Activated CD8-positive, alpha-beta T cell treated with anti-CD3 and anti-CD28 coated beads for 36 hours (primary cell): ENCODE data around the gene MTF2. TPM values are rescaled to one million over a fixed set of nuclear protein-coding genes. Genes with fewer than 3 reads are reported as not detected.

Source experiments
- ATAC-seq: fragments of 200-7000 bp; cut with Tn5 transposase; one replicate; pipeline ENCODE4 v1.10.0; 2021; ENCODE audit warnings: mild to moderate bottlenecking, moderate library complexity
- CTCF ChIA-PET: fragments of 350-600 bp; sonication (Branson Sonifier 250); formaldehyde crosslinking; loops from one replicate; lab custom pipeline; 2021; ENCODE audit warnings: antibody characterized with exemption; lab: Charles Lee
- POLR2A ChIA-PET: fragments of 350-600 bp; sonication (Branson Sonifier 250); formaldehyde crosslinking; loops from one replicate; lab custom pipeline; 2021; ENCODE audit warnings: antibody characterized with exemption; lab: Charles Lee
- DNase-seq: peaks from one replicate; pipeline ENCODE4 v3.0.0-alpha.2; 2020
- H3K27ac Mint-ChIP-seq: one replicate; pipeline ENCODE4 v1.8.0; 2021; ENCODE audit warnings: mild to moderate bottlenecking, mixed read lengths
- H3K27me3 Mint-ChIP-seq: one replicate; pipeline ENCODE4 v1.8.0; 2021; ENCODE audit warnings: mixed read lengths
- H3K36me3 Mint-ChIP-seq: one replicate; pipeline ENCODE4 v1.8.0; 2021; ENCODE audit warnings: low read depth, mixed read lengths
- H3K4me1 Mint-ChIP-seq: one replicate; pipeline ENCODE4 v1.8.0; 2021; ENCODE audit warnings: low read depth, mixed read lengths
- H3K4me3 Mint-ChIP-seq: one replicate; pipeline ENCODE4 v1.8.0; 2021; ENCODE audit warnings: mild to moderate bottlenecking, moderate library complexity, mixed read lengths
- H3K9me3 Mint-ChIP-seq: one replicate; pipeline ENCODE4 v1.8.0; 2021; ENCODE audit warnings: mixed read lengths
- intact Hi-C: fragments of 100-400 bp; cut with micrococcal nuclease; formaldehyde crosslinking; loops from one replicate; pipeline ENCODE4 v1.10.0; 2022
- total RNA-seq, 2 experiments: library from RNA; stranded (reverse); gene quantifications; one replicate each; pipeline ENCODE4 v1.2.3, GENCODE V29; 2021
- TF ChIP-seq, protein P1 (sequence below): fragments of 200-600 bp; IDR thresholded peaks from one replicate; pipeline ENCODE4 v1.8.0; 2022; ENCODE audit warnings: antibody characterized with exemption, mild to moderate bottlenecking

Gene MTF2
- total RNA-seq, 2 experiments from 2014 or later = 65.0 to 70.9 TPM

DNA sequence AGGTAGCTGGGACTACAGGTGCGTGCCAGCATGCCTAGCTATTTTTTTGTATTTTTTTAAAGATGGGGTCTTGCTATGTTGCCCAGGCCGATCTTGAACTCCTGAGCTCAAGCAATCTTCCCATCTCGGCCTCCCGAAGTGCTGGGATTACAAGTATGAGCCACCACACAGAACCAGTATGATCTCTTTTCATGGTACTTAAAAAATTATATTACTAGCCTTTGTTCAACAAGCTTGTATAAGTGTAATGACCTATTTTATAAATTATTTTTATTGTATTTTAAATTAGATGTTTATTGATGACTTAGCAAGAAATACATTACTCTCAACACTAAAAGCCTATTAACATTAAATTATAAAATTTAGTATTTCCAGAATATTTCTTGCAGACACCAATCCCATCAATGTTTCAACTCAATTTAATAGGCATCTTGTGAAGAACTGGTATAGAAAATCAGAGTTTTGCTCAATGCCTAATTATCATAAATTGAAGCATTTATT, 36.0 kb upstream of the MTF2 start:
- POLR2A ChIA-PET = interaction anchor here (0.6 to 1.5 kb wide), 5 partner anchors 13 to 62 kb away, joined by 3 to 5 read pairs (median 3); no protein-coding TSS in a partner anchor
- H3K27ac Mint-ChIP-seq = peak overlapping the region; percentile 97
- TF ChIP-seq, protein P1, sequence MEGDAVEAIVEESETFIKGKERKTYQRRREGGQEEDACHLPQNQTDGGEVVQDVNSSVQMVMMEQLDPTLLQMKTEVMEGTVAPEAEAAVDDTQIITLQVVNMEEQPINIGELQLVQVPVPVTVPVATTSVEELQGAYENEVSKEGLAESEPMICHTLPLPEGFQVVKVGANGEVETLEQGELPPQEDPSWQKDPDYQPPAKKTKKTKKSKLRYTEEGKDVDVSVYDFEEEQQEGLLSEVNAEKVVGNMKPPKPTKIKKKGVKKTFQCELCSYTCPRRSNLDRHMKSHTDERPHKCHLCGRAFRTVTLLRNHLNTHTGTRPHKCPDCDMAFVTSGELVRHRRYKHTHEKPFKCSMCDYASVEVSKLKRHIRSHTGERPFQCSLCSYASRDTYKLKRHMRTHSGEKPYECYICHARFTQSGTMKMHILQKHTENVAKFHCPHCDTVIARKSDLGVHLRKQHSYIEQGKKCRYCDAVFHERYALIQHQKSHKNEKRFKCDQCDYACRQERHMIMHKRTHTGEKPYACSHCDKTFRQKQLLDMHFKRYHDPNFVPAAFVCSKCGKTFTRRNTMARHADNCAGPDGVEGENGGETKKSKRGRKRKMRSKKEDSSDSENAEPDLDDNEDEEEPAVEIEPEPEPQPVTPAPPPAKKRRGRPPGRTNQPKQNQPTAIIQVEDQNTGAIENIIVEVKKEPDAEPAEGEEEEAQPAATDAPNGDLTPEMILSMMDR = no peak
- peak overlapping the region; percentile 74 for H3K4me3 Mint-ChIP-seq
- CTCF ChIA-PET = interaction anchor here (0.8 to 2.2 kb wide), 7 partner anchors 9 to 117 kb away, joined by 3 to 18 read pairs (median 5); partner anchors contain the start of gene MTF2
- ATAC-seq (no peak), DNase-seq (no peak)
- H3K4me1 Mint-ChIP-seq = peaks cover 21% of the 10 kb centered on the region
- no peaks in the 10 kb centered on the region for H3K27me3 Mint-ChIP-seq
- no peaks in the 10 kb centered on the region for H3K9me3 Mint-ChIP-seq
- intact Hi-C loops = no loop called here
- H3K36me3 Mint-ChIP-seq = no peaks in the 10 kb centered on the region

DNA sequence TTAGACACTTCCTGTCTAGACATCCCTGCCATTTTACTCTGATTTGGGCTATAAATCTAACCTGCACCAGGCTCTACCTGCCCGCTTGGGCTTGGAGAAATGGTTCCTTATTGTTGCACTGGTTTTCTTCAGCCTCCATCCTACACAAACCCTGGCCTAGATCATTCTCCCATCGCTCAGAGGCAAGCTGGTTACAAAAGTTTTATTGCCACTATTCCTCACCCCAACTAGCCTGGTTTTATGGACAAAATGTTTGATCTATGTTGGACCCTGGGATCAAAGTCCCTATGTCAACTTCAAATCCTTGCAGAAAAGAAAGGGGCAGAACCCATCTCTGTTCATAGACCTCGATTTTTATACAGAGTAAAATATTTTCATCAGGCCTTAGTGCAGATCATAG, 31.5 kb upstream of the MTF2 start:
- TF ChIP-seq, protein P1 = no peak
- ATAC-seq = no peak
- no peaks in the 10 kb centered on the region for H3K36me3 Mint-ChIP-seq
- intact Hi-C loops = no loop called here
- no peaks in the 10 kb centered on the region for H3K27me3 Mint-ChIP-seq
- no peaks in the 10 kb centered on the region for H3K9me3 Mint-ChIP-seq
- no peak overlapping the region for H3K4me3 Mint-ChIP-seq
- DNase-seq = no peak
- CTCF ChIA-PET = interaction anchor here (1.0 to 2.2 kb wide), 5 partner anchors 14 to 189 kb away, joined by 3 to 8 read pairs (median 4); no protein-coding TSS in a partner anchor
- peaks cover 3% of the 10 kb centered on the region for H3K4me1 Mint-ChIP-seq
- H3K27ac Mint-ChIP-seq = no peak overlapping the region
- POLR2A ChIA-PET = interaction anchor here (0.6 kb wide), 1 partner anchor 61 kb away, joined by 3 read pairs; no protein-coding TSS in a partner anchor

DNA sequence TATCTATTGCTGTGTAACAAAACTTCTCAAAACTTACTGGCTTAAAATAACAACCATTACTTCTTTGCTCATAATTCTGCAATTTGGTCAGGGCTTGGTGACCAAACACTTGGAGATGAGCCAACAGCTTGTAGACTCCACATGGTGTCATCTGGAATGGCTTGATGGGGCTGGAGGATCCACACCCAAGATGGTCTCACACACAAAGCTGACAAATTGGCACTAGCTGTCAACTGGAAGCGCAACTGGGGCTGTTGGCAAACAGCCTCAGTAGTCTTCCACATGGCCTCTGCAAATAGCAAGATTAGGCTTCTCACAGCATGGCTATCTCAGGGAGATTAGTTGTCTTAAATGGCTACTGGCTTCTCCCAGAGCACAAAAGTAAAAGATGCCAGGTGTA, 27.1 kb upstream of the MTF2 start:
- Mint-ChIP-seq H3K27ac (no peak overlapping the region), H3K4me3 (no peak overlapping the region), H3K4me1 (no peaks in the 10 kb centered on the region), H3K9me3 (no peaks in the 10 kb centered on the region), H3K27me3 (no peaks in the 10 kb centered on the region), H3K36me3 (no peaks in the 10 kb centered on the region)
- TF ChIP-seq, protein P1 = no peak
- no peak for ATAC-seq
- POLR2A ChIA-PET = no interaction called here
- CTCF ChIA-PET = interaction anchor here (1.1 kb wide), 1 partner anchor 10 kb away, joined by 4 read pairs; no protein-coding TSS in a partner anchor
- intact Hi-C loops = no loop called here
- DNase-seq = no peak

DNA sequence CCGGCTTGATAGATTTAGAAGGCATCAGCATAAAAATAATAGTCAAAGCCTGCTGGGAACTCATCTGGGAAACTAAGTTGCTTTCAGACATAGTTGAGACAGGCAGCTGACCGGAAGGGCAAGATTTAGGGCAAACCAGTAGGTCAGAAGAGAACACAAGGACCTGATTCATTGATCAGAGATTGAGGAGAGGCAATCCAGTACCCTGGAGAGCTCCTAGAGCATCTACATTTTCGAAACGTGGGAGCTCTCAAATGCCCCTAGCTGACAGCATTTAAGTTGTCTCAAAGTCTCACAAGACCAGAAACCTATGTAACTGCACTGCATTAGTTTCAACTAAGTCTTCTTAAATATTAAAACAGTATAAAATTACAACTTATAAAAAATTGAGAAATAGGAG, 22.9 kb upstream of the MTF2 start:
- peak; percentile 44 for DNase-seq
- Mint-ChIP-seq H3K4me1 (no peaks in the 10 kb centered on the region), H3K27me3 (peaks cover 3% of the 10 kb centered on the region), H3K27ac (no peak overlapping the region), H3K4me3 (no peak overlapping the region), H3K36me3 (no peaks in the 10 kb centered on the region), H3K9me3 (no peaks in the 10 kb centered on the region)
- ATAC-seq = no peak
- CTCF ChIA-PET = interaction anchor here (0.7 to 2.2 kb wide), 5 partner anchors 22 to 63 kb away, joined by 3 to 6 read pairs (median 4); partner anchors contain the start of gene MTF2
- intact Hi-C loops = no loop called here
- TF ChIP-seq, protein P1 = no peak
- POLR2A ChIA-PET = no interaction called here

DNA sequence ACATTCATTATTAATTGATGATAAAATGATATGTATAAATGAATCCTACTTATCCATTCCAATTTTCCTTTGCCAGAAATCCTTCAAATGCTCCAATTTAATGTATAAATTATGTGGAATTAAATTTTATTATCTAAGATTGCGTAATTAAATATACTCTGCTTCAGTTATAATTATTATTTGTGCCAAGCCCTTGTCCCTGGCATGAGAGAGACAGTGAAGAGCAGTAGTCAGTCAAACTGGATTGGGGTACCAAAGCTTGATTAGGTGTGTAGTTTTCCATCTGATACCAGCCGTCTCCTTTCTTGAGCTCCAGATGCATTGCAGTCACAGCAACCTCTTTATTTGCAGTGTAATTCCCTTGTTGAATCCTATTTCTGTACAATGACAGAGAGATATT, 22.4 kb upstream of the MTF2 start:
- H3K27me3 Mint-ChIP-seq = peaks cover 3% of the 10 kb centered on the region
- no peaks in the 10 kb centered on the region for H3K9me3 Mint-ChIP-seq
- DNase-seq = no peak
- ATAC-seq = no peak
- H3K36me3 Mint-ChIP-seq = no peaks in the 10 kb centered on the region
- CTCF ChIA-PET = interaction anchor here (0.7 to 2.2 kb wide), 5 partner anchors 22 to 63 kb away, joined by 3 to 6 read pairs (median 4); partner anchors contain the start of gene MTF2
- H3K4me3 Mint-ChIP-seq = no peak overlapping the region
- no peak overlapping the region for H3K27ac Mint-ChIP-seq
- TF ChIP-seq, protein P1 = no peak
- POLR2A ChIA-PET = no interaction called here
- H3K4me1 Mint-ChIP-seq = no peaks in the 10 kb centered on the region
- intact Hi-C loops = no loop called here
